GM18873 (cell line): ENCODE measurements around the gene IL3.

Experiments
- ATAC-seq: cut with Tn5 transposase; IDR thresholded peaks from one replicate; pipeline ENCODE4 v1.9.1; 2021; ENCODE audit warnings: mild to moderate bottlenecking, moderate library complexity, moderate number of reproducible peaks; ENCODE audit not compliant: unreplicated experiment, low FRiP score

IL3 gene

DNA sequence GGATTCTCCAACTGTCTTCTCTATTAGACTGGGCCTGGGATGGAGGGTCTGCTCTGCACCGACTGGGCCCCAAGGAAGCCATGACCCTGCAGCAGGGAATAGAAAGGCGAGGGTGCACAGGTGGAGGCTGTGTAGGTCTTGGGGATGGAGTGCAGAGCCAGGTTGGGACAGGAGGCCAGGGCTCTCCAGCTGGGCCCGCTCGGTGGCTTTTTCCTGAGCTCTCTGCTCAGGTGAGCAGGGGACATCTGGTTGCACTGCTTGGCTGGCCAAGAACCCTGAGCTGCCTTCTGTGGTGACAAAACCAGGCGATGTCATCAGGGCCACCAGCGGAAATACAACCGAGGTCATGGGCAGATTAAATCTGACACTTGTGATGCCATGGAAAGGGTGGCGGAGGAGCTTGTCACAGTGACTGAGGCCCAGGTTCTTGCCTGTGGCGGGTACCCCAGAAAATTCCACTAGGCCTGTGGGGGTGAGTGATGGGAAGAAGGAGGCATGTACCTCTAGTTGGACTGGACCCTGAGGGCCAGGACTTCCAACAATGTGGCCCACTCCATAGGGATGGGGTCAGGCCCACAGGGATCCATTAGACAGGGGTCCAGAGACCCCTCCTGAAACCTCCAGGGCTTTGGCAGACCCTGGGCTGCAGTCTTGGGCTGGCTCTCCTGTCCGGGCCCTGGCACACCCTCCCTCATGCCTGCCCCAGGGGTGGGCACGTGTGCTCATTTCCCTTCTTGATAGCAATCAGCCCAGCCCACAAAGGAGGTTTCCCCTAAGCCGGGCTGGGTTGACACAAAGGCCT, 4.4 kb upstream of the IL3 start:
- no peak for ATAC-seq

DNA sequence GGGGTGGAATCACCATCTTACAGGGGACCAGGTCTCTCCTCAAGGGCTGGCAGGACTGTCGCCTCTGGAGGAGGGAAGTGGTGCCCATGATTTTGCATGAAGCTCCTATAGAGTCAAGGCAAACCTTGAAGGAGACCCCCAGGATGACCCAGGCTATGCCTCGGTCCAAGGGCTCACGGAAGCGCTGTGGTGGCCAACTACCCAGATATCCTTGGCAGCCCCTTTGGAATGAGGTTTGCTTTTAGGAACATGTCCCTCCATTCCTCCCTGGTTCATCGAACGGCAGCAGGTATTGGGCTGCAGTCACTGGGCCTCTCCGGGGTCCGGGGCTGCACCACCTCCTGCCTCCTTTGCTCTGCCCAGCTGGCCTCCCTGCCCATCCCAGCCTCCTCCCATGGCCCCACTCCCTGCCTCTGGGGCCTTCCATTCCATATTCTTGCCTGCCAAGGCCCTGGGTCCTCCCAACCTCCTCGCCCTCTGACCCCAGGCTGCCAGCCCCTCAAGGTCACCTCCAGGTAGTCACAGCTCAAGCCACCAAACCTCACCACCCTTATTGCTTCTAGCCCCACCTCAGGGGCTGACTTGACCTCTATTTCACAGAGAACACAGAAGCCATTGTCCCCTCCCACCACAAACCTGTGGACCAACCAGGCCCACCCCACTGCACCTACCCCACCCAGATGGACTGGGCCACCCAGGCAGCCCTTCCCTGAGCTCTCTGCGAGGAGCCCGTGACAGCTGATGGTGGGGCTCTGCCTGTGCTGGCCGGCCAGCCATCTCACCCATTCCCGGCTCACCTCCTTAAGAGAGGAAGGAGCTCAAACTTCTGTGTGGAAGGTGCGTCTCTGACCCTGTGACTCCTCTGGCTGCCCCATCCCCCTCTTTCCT, 3.6 kb upstream of the IL3 start:
- no peak for ATAC-seq

DNA sequence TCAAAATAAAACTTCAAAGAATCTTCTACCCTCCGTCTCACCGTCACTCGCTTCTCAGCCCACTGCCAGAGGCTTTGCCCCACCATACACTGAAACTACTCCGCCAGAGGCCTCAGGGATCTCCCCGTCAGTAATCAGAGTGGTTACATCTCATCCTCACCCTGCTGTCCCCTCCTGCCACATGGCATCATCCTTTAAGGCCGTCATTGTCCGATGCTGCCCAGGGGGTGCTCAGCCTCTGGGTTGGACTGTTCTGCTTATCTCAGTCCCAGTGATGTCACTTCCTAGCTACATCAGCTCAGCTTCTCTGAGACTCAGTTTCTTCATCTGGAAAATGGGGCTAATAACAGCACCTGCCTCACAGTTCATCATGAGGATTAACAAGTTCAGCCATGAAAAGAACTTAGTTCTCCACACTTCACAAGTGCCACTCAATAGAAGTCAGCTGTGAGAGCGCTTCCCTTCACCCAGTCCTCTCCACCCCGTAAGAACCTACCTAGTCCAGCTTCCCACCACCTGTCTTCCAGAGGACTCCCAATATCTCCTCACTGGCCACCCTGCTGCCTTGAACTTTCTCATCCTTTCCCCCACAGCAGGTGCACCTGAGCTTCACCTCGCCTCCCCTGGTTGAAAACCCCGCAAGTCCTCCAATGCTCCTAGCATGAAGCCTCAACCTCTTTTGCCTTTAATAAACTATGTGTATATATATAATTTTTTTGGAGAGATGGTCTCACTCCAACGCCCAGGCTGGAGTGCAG, 2.8 kb upstream of the IL3 start:
- ATAC-seq = no peak

DNA sequence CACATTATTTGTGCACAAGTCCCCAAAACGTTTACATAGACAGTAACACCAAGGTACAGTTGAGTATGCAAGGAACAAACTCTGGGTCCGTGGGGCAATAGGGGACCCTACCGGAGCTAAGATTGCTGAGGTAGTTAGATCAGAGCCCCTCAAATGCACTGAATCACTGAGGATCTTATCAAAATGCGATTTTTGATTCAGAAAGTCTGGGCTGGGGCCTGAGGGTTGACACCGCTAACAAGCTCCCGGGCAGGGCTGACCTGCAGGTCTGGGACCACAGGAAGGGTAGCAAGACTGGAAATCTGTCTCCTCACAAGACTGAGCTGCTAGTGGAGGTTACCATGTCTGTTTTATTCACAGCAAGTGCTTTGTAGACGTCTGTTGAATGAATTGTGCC, 1.8 kb upstream of the IL3 start:
- ATAC-seq = no peak

DNA sequence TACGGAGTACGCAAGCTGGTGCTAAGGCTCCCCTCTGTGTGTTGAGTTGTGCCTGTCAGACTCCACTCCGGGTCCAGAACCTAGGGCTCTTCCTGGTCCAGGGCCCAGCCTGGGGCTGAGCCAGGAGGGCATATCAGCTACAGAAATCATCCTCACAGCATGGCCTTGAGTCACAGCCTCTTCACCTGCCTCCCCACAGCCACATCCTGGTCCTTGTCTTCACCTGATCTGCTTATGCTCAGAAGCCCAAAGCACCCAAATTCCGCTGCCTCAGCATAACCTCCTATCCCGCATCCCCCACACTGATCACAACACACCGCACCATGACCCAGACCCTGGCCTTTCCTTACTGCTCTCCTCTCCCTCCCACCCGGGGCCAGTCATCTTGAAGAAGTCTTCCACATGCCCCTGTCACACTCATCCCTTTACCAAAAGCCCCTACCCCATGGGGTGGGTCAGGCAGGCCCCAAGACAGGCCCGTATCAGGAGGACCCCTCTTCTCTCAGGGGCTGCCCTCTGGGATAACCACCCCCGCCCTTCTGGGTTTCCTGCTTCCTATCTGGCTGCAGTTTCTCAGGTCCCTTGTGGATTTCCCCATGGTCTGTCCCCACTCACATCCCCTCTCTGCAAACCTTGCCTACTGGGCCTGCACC, 1.3 kb upstream of the IL3 start:
- no peak for ATAC-seq

DNA sequence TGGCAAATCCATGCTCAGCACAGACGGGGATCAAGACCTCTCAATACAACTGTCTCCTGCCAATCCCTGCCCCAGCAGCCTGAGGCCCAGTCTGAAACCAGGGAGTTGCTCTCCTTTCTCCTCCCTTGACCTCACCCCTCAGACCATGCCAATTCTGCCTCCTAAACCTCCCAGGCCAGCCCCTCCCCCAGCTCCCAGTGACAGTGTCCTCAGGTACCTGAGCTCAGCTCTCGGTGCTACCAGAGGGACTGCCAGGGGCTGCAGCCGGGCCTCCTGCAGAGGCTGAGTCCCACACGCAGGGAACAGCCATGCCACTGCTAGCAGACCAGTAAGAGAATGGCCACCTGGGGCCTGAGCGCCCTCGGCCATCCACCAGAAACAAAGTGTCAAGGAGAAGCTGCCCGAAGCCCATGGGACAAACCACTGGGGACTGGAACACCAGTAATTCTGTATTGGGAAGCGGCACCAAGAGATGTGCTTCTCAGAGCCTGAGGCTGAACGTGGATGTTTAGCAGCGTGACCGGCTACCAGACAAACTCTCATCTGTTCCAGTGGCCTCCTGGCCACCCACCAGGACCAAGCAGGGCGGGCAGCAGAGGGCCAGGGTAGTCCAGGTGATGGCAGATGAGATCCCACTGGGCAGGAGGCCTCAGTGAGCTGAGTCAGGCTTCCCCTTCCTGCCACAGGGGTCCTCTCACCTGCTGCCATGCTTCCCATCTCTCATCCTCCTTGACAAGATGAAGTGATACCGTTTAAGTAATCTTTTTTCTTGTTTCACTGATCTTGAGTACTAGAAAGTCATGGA, 557 bp upstream of the IL3 start:
- ATAC-seq = no peak

DNA sequence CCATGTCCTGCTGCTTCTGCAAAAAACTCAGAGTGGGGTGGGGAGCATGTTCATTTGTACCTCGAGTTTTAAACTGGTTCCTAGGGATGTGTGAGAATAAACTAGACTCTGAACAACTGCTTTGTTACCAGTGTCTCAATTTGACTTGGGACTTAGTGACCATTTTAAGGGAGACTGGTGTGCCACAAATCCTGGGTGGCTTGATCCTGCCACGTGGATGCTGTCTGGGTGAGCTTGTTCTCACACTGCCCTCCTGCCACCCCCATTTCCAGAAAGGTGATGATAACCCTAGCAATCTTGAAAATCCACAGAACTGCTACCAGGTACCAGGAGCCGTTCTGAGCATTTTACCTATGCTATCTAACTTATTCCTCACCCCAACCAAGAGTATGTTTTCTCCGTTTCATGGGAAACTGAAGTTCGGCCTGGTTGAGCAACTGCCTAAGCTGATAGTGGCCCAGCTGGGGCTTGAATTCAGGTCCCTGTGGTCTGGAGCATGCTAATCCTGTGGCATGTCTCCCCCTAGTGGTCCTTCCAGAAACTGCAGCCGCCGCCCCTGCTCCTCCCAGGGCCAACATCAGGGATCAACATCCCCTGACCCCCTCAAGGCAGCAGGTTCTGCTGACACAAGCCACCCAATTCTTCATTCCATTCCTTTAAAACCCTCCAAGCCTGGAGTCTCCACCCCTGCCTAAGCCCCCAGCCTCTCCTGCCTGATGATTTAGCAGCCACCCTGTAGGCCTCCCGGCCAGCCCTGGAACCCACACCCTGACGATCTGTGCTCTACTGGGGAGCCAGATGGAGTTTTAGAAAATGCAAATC, 2.8 kb downstream of the IL3 start:
- no peak for ATAC-seq

DNA sequence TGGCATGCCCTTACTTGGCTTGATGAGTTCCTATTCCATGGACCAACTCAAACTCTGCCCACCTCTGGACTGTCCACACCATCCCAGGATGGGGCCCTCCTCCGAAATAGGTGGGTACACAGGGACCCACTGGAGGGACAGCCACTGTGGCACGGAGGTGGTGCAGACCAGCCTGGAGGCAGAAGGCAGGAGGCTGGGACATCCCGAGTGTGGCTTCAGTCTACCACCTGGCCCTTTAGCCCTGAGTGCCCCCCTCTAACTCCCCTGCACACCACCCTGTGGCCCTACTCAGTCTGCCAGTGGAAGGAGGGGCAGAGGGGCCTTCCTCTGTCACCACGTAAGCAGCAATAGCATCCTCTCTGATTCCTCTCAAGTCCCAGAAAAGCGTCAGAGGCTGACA, 3.7 kb downstream of the IL3 start:
- no peak for ATAC-seq

DNA sequence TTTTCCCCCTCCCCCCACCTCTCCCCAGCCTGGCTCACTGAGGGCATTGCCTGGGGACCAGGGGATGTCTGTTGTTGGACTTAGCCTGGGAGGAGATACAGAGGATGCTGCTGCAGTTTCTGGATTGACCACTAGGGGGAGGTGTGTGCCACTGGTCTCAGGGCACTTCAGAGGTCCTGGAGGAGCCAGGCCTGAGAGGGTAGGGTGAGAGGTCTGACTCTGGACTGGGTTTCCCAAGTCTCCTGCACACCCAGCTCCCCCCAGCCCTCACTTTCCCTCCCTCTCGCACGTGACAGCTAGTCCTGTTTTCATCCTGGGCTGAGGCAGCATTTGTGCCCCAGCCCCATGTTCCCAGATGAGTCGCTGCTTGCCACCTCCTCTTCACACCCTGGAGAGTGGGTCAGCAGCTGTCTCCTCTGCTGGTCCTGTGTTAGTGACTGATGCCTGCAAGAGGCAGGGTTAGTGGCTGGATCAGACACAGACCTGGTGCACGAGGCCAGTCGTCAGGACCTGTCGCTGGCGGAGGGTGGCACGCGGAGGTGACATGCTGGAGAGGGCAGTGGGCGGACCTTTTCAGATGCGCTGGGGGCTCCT, 4.4 kb downstream of the IL3 start:
- peak; percentile 55 for ATAC-seq

DNA sequence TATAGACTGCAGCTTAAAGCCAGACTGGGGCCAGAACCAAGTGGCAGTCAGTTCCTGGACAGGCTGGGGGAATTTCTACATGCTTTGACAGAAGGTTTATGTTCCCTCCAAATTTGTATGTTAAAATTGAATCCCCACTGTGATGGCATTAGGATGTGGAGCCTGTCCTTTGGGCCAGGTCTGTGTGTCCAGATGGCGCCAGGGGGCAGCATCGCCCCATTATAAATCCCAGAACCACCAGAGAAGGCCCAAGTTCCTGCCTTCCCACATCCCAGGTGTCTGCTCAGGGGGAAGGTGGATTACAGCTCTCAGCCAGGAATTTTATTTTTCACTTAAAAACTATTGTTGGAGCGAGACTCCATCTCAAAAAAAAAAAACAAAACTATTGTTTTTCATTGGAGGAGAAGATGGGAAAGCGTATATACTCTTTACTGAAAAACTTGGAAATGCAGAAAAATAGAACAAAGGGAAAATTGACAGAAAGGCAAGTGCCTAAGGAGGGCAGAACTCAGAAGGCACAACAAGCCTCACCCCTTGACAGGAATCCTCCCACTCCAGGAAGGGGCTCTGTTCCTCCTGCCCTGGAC, 5.0 kb downstream of the IL3 start:
- no peak for ATAC-seq

DNA sequence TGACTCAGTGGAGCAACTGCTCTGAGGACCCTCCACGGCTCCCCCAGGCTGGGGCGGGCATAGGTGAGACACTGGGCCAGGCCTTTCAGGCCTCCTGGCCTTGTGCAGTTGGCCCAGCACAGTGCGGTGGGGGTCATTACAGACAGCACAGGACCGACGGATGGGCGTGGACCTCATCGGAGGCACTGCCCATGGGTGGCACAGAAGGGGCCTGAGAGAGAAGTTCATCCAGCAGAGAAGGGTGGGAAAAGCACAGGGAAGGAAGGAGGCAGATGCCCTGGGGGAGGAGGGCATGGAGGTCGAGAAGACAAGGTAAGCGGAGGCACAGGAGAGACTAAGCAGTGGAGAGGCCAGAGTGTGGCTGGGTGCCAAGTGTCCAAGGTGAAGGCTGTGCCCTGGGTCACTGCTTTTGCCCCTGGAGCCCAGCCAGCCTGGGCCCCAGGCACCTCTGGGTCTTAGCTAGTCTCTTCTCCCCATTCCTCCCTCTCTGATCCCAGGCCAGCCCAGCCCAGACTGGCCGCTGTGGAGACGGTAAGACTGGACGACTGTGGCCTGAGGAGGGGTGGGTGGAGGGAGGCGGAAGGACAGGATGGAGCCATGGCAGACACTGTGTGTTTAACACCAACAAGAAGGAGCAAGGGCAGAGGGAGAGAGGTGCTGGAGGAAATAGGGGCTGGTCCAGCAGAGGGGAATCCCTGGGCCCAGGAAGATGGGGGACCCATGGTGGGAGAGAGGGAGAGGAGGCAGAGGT, 5.7 kb downstream of the IL3 start:
- no peak for ATAC-seq

DNA sequence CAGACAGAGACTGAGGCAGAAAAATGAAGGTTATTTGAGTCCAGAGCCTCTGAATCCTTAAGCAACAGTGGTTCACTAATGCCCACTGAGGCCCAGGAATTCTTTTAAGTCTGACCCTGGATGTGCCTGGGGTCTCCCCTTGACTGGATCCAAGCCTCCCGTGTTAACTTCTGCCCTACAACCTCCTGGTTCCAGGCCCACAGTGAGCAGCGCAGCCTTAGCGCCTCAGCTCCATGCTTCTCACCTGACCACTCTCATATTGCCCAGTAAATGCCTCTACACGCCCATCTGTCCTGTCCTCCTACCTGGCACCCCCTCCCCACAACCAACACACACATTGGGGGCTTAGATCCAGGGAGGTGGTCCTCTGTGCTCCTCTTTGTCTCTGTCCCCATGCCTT, 6.4 kb downstream of the IL3 start:
- ATAC-seq = no peak

DNA sequence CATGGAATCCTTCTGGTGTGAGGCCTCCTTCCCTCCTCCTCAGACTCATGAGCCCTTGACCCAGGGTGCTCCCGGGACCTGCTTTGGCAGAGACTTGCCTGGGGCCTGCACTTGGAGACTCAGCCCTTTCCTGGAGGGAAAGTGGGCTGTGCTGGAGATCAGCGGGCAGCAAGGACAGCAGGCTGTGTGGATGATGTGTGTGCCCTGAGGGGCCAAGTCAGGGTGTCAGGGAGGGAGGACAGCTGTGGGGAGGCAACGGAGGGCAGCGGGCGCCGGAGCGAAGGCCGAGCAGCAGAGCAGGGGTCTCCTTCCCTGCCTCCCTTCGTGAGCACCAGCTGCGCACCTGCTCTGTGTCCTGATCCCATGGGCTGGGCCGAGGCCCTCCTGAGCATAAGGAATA, 7.0 kb downstream of the IL3 start:
- ATAC-seq = no peak

DNA sequence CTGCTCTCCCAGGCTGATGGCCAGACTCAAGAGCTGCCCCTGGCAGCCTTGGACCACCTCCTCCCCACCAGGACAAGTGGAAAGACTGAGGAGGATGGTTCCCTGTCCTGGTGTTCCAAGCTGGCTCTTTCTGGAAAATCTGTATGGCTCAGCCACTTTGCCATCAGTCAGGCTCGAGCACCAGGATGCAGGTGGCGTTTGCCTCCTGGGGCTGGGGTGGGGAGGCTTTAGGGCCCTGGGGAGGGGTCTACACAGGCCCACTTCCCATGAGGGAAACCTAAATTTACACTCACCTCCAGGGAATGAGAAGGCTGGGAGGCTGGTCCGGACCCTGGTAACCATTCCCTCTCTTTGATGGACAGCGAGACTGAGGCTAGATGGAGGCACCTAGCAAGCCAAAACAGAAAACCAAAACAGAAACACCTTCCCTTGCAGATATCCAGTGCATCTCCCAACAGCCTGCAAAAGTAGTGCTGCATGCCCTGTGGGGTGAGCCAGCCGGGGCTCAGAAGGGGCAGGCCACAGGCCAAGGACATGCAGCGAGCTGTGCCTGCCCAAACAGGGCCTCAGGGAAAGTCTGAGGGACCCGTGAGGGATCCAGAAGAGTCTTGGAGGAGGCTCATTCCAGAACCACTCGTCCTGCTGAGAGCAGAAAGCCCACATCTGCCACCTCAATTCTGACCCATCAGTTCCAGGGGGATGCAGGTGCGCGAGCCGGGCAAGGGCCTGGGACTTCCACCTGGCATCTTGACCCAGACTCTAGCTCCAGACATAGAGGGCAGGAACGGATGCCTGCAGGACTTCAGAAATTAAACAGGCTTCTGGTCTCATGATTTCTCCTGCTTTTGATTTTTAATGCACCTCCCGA, 7.7 kb downstream of the IL3 start:
- ATAC-seq = no peak

DNA sequence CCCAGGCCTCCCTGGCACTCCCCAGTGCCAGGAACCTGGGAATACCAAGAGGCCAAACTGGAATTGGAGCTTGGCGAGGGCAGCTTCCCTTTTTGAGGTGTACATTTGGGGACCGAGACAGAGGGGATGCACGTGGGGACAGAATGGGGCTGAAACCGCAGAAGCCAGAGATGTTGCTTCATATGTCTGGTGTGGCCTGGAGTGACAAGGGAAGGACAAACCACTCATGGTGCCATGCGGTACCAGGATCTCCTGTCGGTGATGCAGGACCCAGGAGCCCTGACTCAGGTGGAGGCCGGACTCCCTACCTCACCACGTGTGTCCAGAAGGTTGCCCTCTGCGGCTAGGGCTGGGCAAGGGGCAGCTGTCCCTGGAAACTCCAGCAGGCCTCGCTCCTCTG, 9.1 kb downstream of the IL3 start:
- no peak for ATAC-seq

DNA sequence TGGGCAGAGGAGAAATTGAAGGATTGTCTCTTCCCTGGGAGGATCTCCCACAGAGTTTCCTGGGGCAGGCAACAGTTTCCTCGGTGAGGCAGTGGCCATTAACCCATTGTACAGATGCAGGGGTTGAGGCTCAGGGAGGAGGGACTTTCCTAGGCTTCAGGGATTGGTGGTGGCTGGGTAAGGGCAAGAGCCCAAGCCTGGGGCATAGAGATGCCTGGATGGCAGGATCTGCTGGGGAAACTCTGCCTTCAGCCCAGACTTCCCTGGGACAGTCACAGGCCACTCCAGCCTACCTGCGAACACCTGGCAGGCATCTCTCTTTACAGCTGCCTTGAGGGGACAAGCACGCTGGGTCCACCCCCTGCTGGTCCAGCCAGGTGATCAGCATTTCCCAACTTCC, 9.5 kb downstream of the IL3 start:
- ATAC-seq = no peak
